Keratinocyte (primary cell): ENCODE data around the gene PLA2G4D. TPM values are rescaled to one million over a fixed set of nuclear protein-coding genes. Genes with fewer than 3 reads are reported as not detected.
A peak's percentile ranks its signal among the peaks of the same experiment; 100 is the strongest.

ENCODE experiments used
- DNase-seq: peaks from one replicate; pipeline ENCODE4 v3.0.0-alpha.2; 2011; ENCODE audit warnings: low read depth, missing footprints, low spot score
- FAIRE-seq: peaks from 2 replicates; lab custom pipeline; 2011; peaks lifted over from hg19 to GRCh38; lab: Jason Lieb, UNC
- H2AFZ ChIP-seq: 2 replicates; pipeline ENCODE4 v1.6.0; 2012; ENCODE audit warnings: low read length, control low read depth, inconsistent platforms; ENCODE audit not compliant: control insufficient read depth
- H3K27ac ChIP-seq: 2 replicates; pipeline ENCODE4 v1.5.1; 2011; ENCODE audit warnings: low read length; ENCODE audit not compliant: control insufficient read depth, insufficient read depth
- H3K27me3 ChIP-seq: 3 replicates; pipeline ENCODE4 v1.6.0; 2011; ENCODE audit warnings: low read length; ENCODE audit not compliant: control insufficient read depth, insufficient read depth; ENCODE audit errors: extremely low read depth
- H3K36me3 ChIP-seq, 2 experiments: 2 replicates in 1 of 2; 3 replicates in 1 of 2; pipeline ENCODE4 v1.5.1; 2011; ENCODE audit warnings: low read length in 2 of 2, mild to moderate bottlenecking in 1 of 2; ENCODE audit not compliant: control insufficient read depth in 2 of 2, insufficient read depth in 2 of 2; ENCODE audit errors: extremely low read depth in 1 of 2
- H3K4me1 ChIP-seq: 3 replicates; pipeline ENCODE4 v1.5.1; 2011; ENCODE audit warnings: low read length; ENCODE audit not compliant: control insufficient read depth, insufficient read depth; ENCODE audit errors: extremely low read depth
- H3K4me2 ChIP-seq: 3 replicates; pipeline ENCODE4 v1.6.0; 2011; ENCODE audit warnings: low read depth, low read length; ENCODE audit not compliant: control insufficient read depth, insufficient read depth; ENCODE audit errors: extremely low read depth
- H3K4me3 ChIP-seq, 3 experiments: fragments of 200-600 bp in 1 of 3; sonication (generic) in 1 of 3; 2 replicates in 2 of 3; 3 replicates in 1 of 3; pipeline ENCODE4 v1.5.1; 2011 to 2016; ENCODE audit warnings: low read length in 3 of 3, mild to moderate bottlenecking in 3 of 3, control low read depth in 2 of 3, inconsistent platforms in 1 of 3, low read depth in 1 of 3, mixed read lengths in 1 of 3, mixed run types in 1 of 3, moderate library complexity in 1 of 3; ENCODE audit not compliant: control insufficient read depth in 2 of 3, insufficient read depth in 2 of 3; ENCODE audit errors: extremely low read depth in 1 of 3
- H3K79me2 ChIP-seq: 2 replicates; pipeline ENCODE4 v1.6.0; 2012; ENCODE audit warnings: low read length; ENCODE audit not compliant: control insufficient read depth, insufficient read depth
- H3K9ac ChIP-seq: 3 replicates; pipeline ENCODE4 v1.6.0; 2011; ENCODE audit warnings: low read length; ENCODE audit not compliant: control insufficient read depth, insufficient read depth; ENCODE audit errors: extremely low read depth
- H3K9me1 ChIP-seq: 3 replicates; pipeline ENCODE4 v1.6.0; 2011; ENCODE audit warnings: low read length; ENCODE audit not compliant: control insufficient read depth, insufficient read depth; ENCODE audit errors: extremely low read depth
- H3K9me3 ChIP-seq: 2 replicates; pipeline ENCODE4 v1.5.1; 2012; ENCODE audit warnings: low read depth, low read length; ENCODE audit not compliant: control insufficient read depth
- H4K20me1 ChIP-seq: 3 replicates; pipeline ENCODE4 v1.6.0; 2011; ENCODE audit warnings: low read length; ENCODE audit not compliant: control insufficient read depth, insufficient read depth; ENCODE audit errors: extremely low read depth
- EZH2 ChIP-seq: IDR thresholded peaks from one replicate; pipeline ENCODE4 v1.6.1; 2012; ENCODE audit warnings: inconsistent platforms, mild to moderate bottlenecking, low read length, moderate library complexity
- dilution Hi-C: fragments of 300-500 bp; cut with MboI; formaldehyde crosslinking; loops from one replicate; pipeline ENCODE4 v1.7.0; 2020; ENCODE audit warnings: low sequenced_read_pairs; ENCODE audit not compliant: extremely low pct_ligation_motif_present
- polyA plus RNA-seq, 5 experiments: library from polyadenylated mRNA; depleted of rRNA in 3 of 5; stranded (reverse) in 3 of 5; stranded (forward) in 1 of 5; unstranded in 1 of 5; fragments of >200 nt; gene quantifications; 1 replicate in 1 of 5; 2 replicates in 3 of 5; 3 replicates in 1 of 5; pipeline versions ENCODE4 v1.2.1 to v1.2.3, GENCODE V29; 2011 to 2012; ENCODE audit warnings: missing spikeins in 2 of 5, low read depth in 1 of 5, low replicate concordance in 1 of 5
- TF ChIP-seq, protein P1 (sequence below), 3 experiments: IDR thresholded peaks in 1 of 3; conservative IDR thresholded peaks in 1 of 3; optimal IDR thresholded peaks in 1 of 3; 2 replicates in 2 of 3; 3 replicates in 1 of 3; pipeline versions ENCODE3 to v1.5.1; 2011; ENCODE audit warnings: low read length in 3 of 3, mild to moderate bottlenecking in 3 of 3, moderate library complexity in 2 of 3, control low read depth in 1 of 3, inconsistent platforms in 1 of 3; ENCODE audit not compliant: insufficient read depth in 2 of 3; ENCODE audit errors: extremely low read depth in 1 of 3

Gene PLA2G4D
- polyA plus RNA-seq, 1 donor (not counting 4 experiments of a cell fraction or from before 2014, with no cell fraction given) = 0.69 TPM

DNA sequence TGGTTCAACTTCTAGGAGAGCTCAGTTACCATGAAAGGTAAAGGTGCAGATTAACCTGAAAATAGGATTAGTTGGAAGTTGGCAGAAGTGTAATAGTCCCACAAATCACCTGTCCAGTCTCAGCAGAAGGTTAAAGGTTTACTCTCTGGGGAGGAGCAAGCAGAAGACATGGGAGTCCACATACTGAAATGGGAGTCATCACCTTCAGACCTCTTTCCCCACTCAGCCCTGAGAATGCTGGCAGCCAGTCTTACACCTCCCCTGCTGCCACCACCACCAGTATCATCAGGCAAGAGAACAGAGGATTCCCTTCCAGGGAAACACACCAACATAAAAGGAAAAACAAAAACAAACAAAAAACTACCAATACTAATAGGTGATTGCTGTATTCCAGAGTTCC lies 13.8 kb upstream of the PLA2G4D start:
- Histone ChIP-seq H3K79me2 (no peaks in the 10 kb centered on the region), H2AFZ (no peak overlapping the region), H3K9ac (no peak overlapping the region), H3K9me3 (no peaks in the 10 kb centered on the region), H3K4me2 (no peak overlapping the region), H4K20me1 (no peaks in the 10 kb centered on the region), H3K36me3 (no peaks in the 10 kb centered on the region), H3K4me1 (peaks cover 6% of the 10 kb centered on the region), H3K9me1 (no peaks in the 10 kb centered on the region), H3K4me3 (no peak overlapping the region), H3K27me3 (no peaks in the 10 kb centered on the region), H3K27ac (no peak overlapping the region)
- FAIRE-seq = no peak
- TF ChIP-seq EZH2 = no peak
- TF ChIP-seq, protein P1, sequence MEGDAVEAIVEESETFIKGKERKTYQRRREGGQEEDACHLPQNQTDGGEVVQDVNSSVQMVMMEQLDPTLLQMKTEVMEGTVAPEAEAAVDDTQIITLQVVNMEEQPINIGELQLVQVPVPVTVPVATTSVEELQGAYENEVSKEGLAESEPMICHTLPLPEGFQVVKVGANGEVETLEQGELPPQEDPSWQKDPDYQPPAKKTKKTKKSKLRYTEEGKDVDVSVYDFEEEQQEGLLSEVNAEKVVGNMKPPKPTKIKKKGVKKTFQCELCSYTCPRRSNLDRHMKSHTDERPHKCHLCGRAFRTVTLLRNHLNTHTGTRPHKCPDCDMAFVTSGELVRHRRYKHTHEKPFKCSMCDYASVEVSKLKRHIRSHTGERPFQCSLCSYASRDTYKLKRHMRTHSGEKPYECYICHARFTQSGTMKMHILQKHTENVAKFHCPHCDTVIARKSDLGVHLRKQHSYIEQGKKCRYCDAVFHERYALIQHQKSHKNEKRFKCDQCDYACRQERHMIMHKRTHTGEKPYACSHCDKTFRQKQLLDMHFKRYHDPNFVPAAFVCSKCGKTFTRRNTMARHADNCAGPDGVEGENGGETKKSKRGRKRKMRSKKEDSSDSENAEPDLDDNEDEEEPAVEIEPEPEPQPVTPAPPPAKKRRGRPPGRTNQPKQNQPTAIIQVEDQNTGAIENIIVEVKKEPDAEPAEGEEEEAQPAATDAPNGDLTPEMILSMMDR (optimal IDR thresholded peaks at IDR 0.05 in 1 of 3, IDR thresholded peaks at IDR 0.05 in 1 of 3, conservative IDR thresholded peaks at IDR 0.05 in 1 of 3; ENCODE audit: extremely low read depth in 1 of 3, insufficient read depth in 2 of 3, low read length in 3 of 3) = no peak
- dilution Hi-C loops = no loop called here
- DNase-seq = no peak

DNA sequence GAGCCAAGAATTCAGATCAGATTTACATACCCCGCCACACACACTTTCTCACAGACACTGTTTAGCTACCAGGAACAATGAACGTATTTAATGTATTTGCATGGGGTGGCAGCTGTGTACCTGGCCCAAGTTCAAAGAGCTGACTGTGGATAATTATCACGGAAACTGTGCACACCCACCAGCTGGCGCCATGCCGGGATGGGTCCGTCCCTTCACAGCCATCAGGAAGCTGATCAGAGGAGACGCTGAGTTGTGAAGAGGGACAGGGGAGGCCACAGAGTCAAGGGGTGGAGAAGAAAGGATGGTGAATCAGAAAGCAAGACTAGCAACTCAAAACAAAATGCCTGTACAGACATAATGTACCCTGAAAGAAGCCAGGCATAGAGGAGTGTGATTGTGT lies 13.1 kb upstream of the PLA2G4D start:
- no peaks in the 10 kb centered on the region for H3K9me3 ChIP-seq
- peaks cover 8% of the 10 kb centered on the region for H3K4me1 ChIP-seq
- no peak overlapping the region for H3K9ac ChIP-seq
- no peaks in the 10 kb centered on the region for H3K79me2 ChIP-seq
- no peaks in the 10 kb centered on the region for H4K20me1 ChIP-seq
- H3K36me3 ChIP-seq = no peaks in the 10 kb centered on the region
- TF ChIP-seq EZH2 = no peak
- TF ChIP-seq, protein P1 (optimal IDR thresholded peaks at IDR 0.05 in 1 of 3, IDR thresholded peaks at IDR 0.05 in 1 of 3, conservative IDR thresholded peaks at IDR 0.05 in 1 of 3; ENCODE audit: extremely low read depth in 1 of 3, insufficient read depth in 2 of 3, low read length in 3 of 3) = no peak
- H3K4me3 ChIP-seq = peak overlapping the region in 1 of 3 experiments; percentile 4
- H2AFZ ChIP-seq = peak overlapping the region; percentile 67
- peak; percentile 48 for FAIRE-seq
- peak overlapping the region; percentile 59 for H3K4me2 ChIP-seq
- DNase-seq = no peak
- no peaks in the 10 kb centered on the region for H3K27me3 ChIP-seq
- H3K9me1 ChIP-seq = no peaks in the 10 kb centered on the region
- dilution Hi-C loops = no loop called here
- no peak overlapping the region for H3K27ac ChIP-seq
